NCI-H345 treated with DMSO at 0.1 percent for 48 hours (cell line): ENCODE results near the gene ABCC11.
A peak's percentile ranks its signal among the peaks of the same experiment; 100 is the strongest.
"Not testable (repeated sequence)": the region's sequence is repeated elsewhere in the genome, so short reads cannot be mapped to it uniquely, and the experiment has no call there.

Experiments
- DNase-seq: peaks from one replicate; lab custom pipeline; 2025; ENCODE audit not compliant: unreplicated experiment; lab: John Stamatoyannopoulos, UW

The ABCC11 gene

GRCh38 chr16:48250520-48251278, 3.4 kb upstream of the ABCC11 start:
- no peak for DNase-seq

- no peak for DNase-seq
Measured at GRCh38 chr16:48246066-48246465, 1.3 kb downstream of the ABCC11 start.

- no peak for DNase-seq
Measured at GRCh38 chr16:48244863-48245195, 2.5 kb downstream of the ABCC11 start.

GRCh38 chr16:48244080-48244862, 3.1 kb downstream of the ABCC11 start, which contains the start of gene LONP2:
Gene LONP2 (plus strand): TSS chr16:48244300. CDS start chr16:48244389, 89 bp downstream.
- DNase-seq, result peak; percentile 52

- not testable (repeated sequence) for DNase-seq
Measured at GRCh38 chr16:48240147-48240546, 7.2 kb downstream of the ABCC11 start.

- DNase-seq, result no peak
Measured at GRCh38 chr16:48236286-48236685, 11.1 kb downstream of the ABCC11 start.

GRCh38 chr16:48235556-48236136, 11.7 kb downstream of the ABCC11 start:
- no peak for DNase-seq

- no peak for DNase-seq
Measured at GRCh38 chr16:48235058-48235555, 12.2 kb downstream of the ABCC11 start.

- DNase-seq, result no peak
Measured at GRCh38 chr16:48234630-48235029, 12.7 kb downstream of the ABCC11 start.

- DNase-seq, result no peak
Measured at GRCh38 chr16:48232493-48233040, 14.8 kb downstream of the ABCC11 start.

- no peak for DNase-seq
Measured at GRCh38 chr16:48231727-48232492, 15.4 kb downstream of the ABCC11 start.

- no peak for DNase-seq
Measured at GRCh38 chr16:48225456-48225855, 21.9 kb downstream of the ABCC11 start.

GRCh38 chr16:48223490-48223889, 23.8 kb downstream of the ABCC11 start:
- DNase-seq, result no peak

- DNase-seq, result no peak
Measured at GRCh38 chr16:48220891-48221290, 26.4 kb downstream of the ABCC11 start.

GRCh38 chr16:48218473-48218872, 28.9 kb downstream of the ABCC11 start:
- no peak for DNase-seq

- DNase-seq, result no peak
Measured at GRCh38 chr16:48217708-48218107, 29.6 kb downstream of the ABCC11 start.

GRCh38 chr16:48215738-48216137, 31.6 kb downstream of the ABCC11 start:
- DNase-seq, result no peak

GRCh38 chr16:48212033-48212432, 35.3 kb downstream of the ABCC11 start:
- DNase-seq, result no peak

GRCh38 chr16:48210747-48211146, 36.6 kb downstream of the ABCC11 start:
- DNase-seq, result no peak

- DNase-seq, result no peak
Measured at GRCh38 chr16:48206594-48207242, 40.6 kb downstream of the ABCC11 start.
